BLaER1 treated with 17β-estradiol and CSF1 and Interleukin-3, amounts not matched to agents 10 nM and 100 nM (cell line): Measurements from ENCODE around the gene GLRA3.

Source experiments
- H3K27ac ChIP-seq, 11 experiments: shearing (Covaris generic); formaldehyde crosslinking; 2 replicates each; pipeline ENCODE4 v1.8.1; 2022
- H3K27me3 ChIP-seq, 11 experiments: shearing (Covaris generic); formaldehyde crosslinking; 2 replicates each; pipeline ENCODE4 v1.8.1; 2022
- H3K36me3 ChIP-seq, 11 experiments: shearing (Covaris generic); formaldehyde crosslinking; 2 replicates each; pipeline ENCODE4 v1.8.1; 2022
- H3K4me1 ChIP-seq, 10 experiments: shearing (Covaris generic); formaldehyde crosslinking; 2 replicates each; pipeline ENCODE4 v1.8.1; 2022
- H3K4me2 ChIP-seq, 11 experiments: shearing (Covaris generic); formaldehyde crosslinking; 2 replicates each; pipeline ENCODE4 v1.8.1; 2022
- H3K4me3 ChIP-seq, 10 experiments: shearing (Covaris generic); formaldehyde crosslinking; 2 replicates each; pipeline ENCODE4 v1.8.1; 2022
- H3K9ac ChIP-seq, 11 experiments: shearing (Covaris generic); formaldehyde crosslinking; 2 replicates each; pipeline ENCODE4 v1.8.1; 2022
- H3K9me3 ChIP-seq, 11 experiments: shearing (Covaris generic); formaldehyde crosslinking; replicated peaks in 1 of 11; 2 replicates each; pipeline ENCODE4 v1.8.1; 2022
- H4K20me1 ChIP-seq, 11 experiments: shearing (Covaris generic); formaldehyde crosslinking; 2 replicates each; pipeline ENCODE4 v1.8.1; 2022
- Cebpa-rat ChIP-seq, 11 experiments: shearing (Covaris generic); IDR thresholded peaks; 2 replicates each; pipeline ENCODE4 v1.8.1; 2022

Gene GLRA3

GRCh38 chr4:174746710-174747109 is 82.3 kb downstream of the GLRA3 start:
- no peaks in the 10 kb centered on the region for H4K20me1 ChIP-seq
- H3K36me3 ChIP-seq: no peaks in the 10 kb centered on the region
- H3K27ac ChIP-seq: no peak overlapping the region
- no peak overlapping the region for H3K9ac ChIP-seq
- H3K27me3 ChIP-seq: no peaks in the 10 kb centered on the region
- peaks cover 0 to 25% (median 13%) of the 10 kb centered on the region in 11 experiments; a peak in 17 of 22 replicates for H3K9me3 ChIP-seq
- no peak overlapping the region for H3K4me2 ChIP-seq
- H3K4me3 ChIP-seq: no peak overlapping the region
- no peak for TF ChIP-seq Cebpa-rat (IDR thresholded peaks at IDR 0.05)
- no peaks in the 10 kb centered on the region for H3K4me1 ChIP-seq

GRCh38 chr4:174742561-174742960 is 86.5 kb downstream of the GLRA3 start:
- no peaks in the 10 kb centered on the region for H3K36me3 ChIP-seq
- no peaks in the 10 kb centered on the region for H4K20me1 ChIP-seq
- no peak for TF ChIP-seq Cebpa-rat (IDR thresholded peaks at IDR 0.05)
- no peak overlapping the region for H3K4me3 ChIP-seq
- H3K4me1 ChIP-seq: no peaks in the 10 kb centered on the region
- H3K4me2 ChIP-seq: no peak overlapping the region
- H3K27ac ChIP-seq: no peak overlapping the region
- no peaks in the 10 kb centered on the region for H3K27me3 ChIP-seq
- no peak overlapping the region for H3K9ac ChIP-seq
- peaks cover 0 to 25% (median 13%) of the 10 kb centered on the region in 11 experiments; a peak in 17 of 22 replicates for H3K9me3 ChIP-seq

- Histone ChIP-seq H4K20me1 (no peaks in the 10 kb centered on the region), H3K9me3 (peaks cover 0 to 8% (median 5%) of the 10 kb centered on the region in 11 experiments; a peak in 10 of 22 replicates), H3K9ac (no peak overlapping the region), H3K4me1 (no peaks in the 10 kb centered on the region), H3K36me3 (no peaks in the 10 kb centered on the region), H3K27ac (no peak overlapping the region), H3K4me3 (no peak overlapping the region), H3K4me2 (no peak overlapping the region), H3K27me3 (no peaks in the 10 kb centered on the region)
- TF ChIP-seq Cebpa-rat (IDR thresholded peaks at IDR 0.05): no peak
Measured at GRCh38 chr4:174739576-174739975, 89.5 kb downstream of the GLRA3 start.

GRCh38 chr4:174734181-174734580 is 94.9 kb downstream of the GLRA3 start:
- Histone ChIP-seq H3K27ac (no peak overlapping the region), H3K4me3 (no peak overlapping the region), H3K4me1 (no peaks in the 10 kb centered on the region), H3K36me3 (no peaks in the 10 kb centered on the region), H3K9me3 (no peaks in the 10 kb centered on the region), H3K4me2 (no peak overlapping the region), H4K20me1 (no peaks in the 10 kb centered on the region), H3K9ac (no peak overlapping the region), H3K27me3 (no peaks in the 10 kb centered on the region)
- TF ChIP-seq Cebpa-rat (IDR thresholded peaks at IDR 0.05): no peak

- H3K9ac ChIP-seq: no peak overlapping the region
- no peaks in the 10 kb centered on the region for H3K27me3 ChIP-seq
- no peaks in the 10 kb centered on the region for H3K9me3 ChIP-seq
- no peak for TF ChIP-seq Cebpa-rat (IDR thresholded peaks at IDR 0.05)
- no peak overlapping the region for H3K4me2 ChIP-seq
- H3K4me3 ChIP-seq: no peak overlapping the region
- no peak overlapping the region for H3K27ac ChIP-seq
- no peaks in the 10 kb centered on the region for H3K36me3 ChIP-seq
- no peaks in the 10 kb centered on the region for H4K20me1 ChIP-seq
- H3K4me1 ChIP-seq: no peaks in the 10 kb centered on the region
Measured at GRCh38 chr4:174717828-174718227, 111.2 kb downstream of the GLRA3 start.

GRCh38 chr4:174716986-174717770 is 111.9 kb downstream of the GLRA3 start:
- no peak for TF ChIP-seq Cebpa-rat (IDR thresholded peaks at IDR 0.05)
- Histone ChIP-seq H3K36me3 (no peaks in the 10 kb centered on the region), H3K4me2 (no peak overlapping the region), H3K27ac (no peak overlapping the region), H3K9me3 (no peaks in the 10 kb centered on the region), H3K27me3 (no peaks in the 10 kb centered on the region), H3K4me3 (no peak overlapping the region), H3K9ac (no peak overlapping the region), H3K4me1 (no peaks in the 10 kb centered on the region), H4K20me1 (no peaks in the 10 kb centered on the region)

GRCh38 chr4:174714393-174715211 is 114.4 kb downstream of the GLRA3 start:
- TF ChIP-seq Cebpa-rat (IDR thresholded peaks at IDR 0.05): no peak
- H3K4me1 ChIP-seq: no peaks in the 10 kb centered on the region
- H3K27ac ChIP-seq: no peak overlapping the region
- H3K36me3 ChIP-seq: no peaks in the 10 kb centered on the region
- no peaks in the 10 kb centered on the region for H3K9me3 ChIP-seq
- H3K9ac ChIP-seq: no peak overlapping the region
- H3K4me3 ChIP-seq: no peak overlapping the region
- no peaks in the 10 kb centered on the region for H4K20me1 ChIP-seq
- no peaks in the 10 kb centered on the region for H3K27me3 ChIP-seq
- no peak overlapping the region for H3K4me2 ChIP-seq

- H3K27me3 ChIP-seq: no peaks in the 10 kb centered on the region
- no peaks in the 10 kb centered on the region for H4K20me1 ChIP-seq
- H3K4me3 ChIP-seq: no peak overlapping the region
- H3K9ac ChIP-seq: no peak overlapping the region
- H3K36me3 ChIP-seq: no peaks in the 10 kb centered on the region
- H3K9me3 ChIP-seq: no peaks in the 10 kb centered on the region
- no peak overlapping the region for H3K27ac ChIP-seq
- no peaks in the 10 kb centered on the region for H3K4me1 ChIP-seq
- no peak for TF ChIP-seq Cebpa-rat (IDR thresholded peaks at IDR 0.05)
- no peak overlapping the region for H3K4me2 ChIP-seq
Measured at GRCh38 chr4:174713821-174714220, 115.2 kb downstream of the GLRA3 start.

- Histone ChIP-seq H3K4me2 (no peak overlapping the region), H3K27ac (no peak overlapping the region), H3K4me3 (no peak overlapping the region), H4K20me1 (no peaks in the 10 kb centered on the region), H3K9me3 (no peaks in the 10 kb centered on the region), H3K9ac (no peak overlapping the region), H3K27me3 (no peaks in the 10 kb centered on the region), H3K36me3 (no peaks in the 10 kb centered on the region), H3K4me1 (no peaks in the 10 kb centered on the region)
- no peak for TF ChIP-seq Cebpa-rat (IDR thresholded peaks at IDR 0.05)
Measured at GRCh38 chr4:174713181-174713580, 115.9 kb downstream of the GLRA3 start.
